HG03039 (cell line): Measurements from ENCODE around the gene APOA5.
"Not testable (repeated sequence)": the region's sequence is repeated elsewhere in the genome, so short reads cannot be mapped to it uniquely, and the experiment has no call there.

ENCODE experiments used
- ATAC-seq: cut with Tn5 transposase; IDR thresholded peaks from one replicate; pipeline ENCODE4 v1.9.1; 2021; ENCODE audit warnings: mild to moderate bottlenecking, moderate library complexity; ENCODE audit not compliant: unreplicated experiment

The APOA5 gene

DNA sequence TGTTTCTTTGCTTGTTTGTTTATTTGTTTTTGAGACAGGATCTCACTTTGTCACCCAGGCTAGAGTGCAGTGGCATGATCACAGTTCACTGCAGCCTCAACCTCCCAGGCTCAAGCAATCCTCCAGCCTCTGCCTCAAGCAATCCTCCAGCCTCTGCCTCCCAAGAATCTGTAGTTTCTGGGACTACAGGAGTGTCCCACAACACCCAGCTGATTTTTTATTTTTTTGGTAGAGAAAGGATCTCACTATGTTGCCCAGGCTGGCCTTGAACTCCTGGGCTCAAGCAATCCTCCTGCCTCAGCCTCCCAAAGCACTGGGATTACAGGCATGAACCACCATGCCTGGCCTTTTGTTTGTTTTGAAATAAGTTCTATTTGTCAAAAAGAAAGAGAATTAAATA is 10.0 kb upstream of the APOA5 start:
- not testable (repeated sequence) for ATAC-seq

GRCh38 chr11:116800610-116801009 is 8.9 kb upstream of the APOA5 start:
- no peak for ATAC-seq

GRCh38 chr11:116798368-116798767 is 6.7 kb upstream of the APOA5 start:
- no peak for ATAC-seq

GRCh38 chr11:116797816-116798215 is 6.1 kb upstream of the APOA5 start:
- ATAC-seq, result no peak

- ATAC-seq, result no peak
Measured at GRCh38 chr11:116796548-116796947, 4.9 kb upstream of the APOA5 start.

GRCh38 chr11:116794851-116795250 is 3.2 kb upstream of the APOA5 start:
- ATAC-seq, result no peak

DNA sequence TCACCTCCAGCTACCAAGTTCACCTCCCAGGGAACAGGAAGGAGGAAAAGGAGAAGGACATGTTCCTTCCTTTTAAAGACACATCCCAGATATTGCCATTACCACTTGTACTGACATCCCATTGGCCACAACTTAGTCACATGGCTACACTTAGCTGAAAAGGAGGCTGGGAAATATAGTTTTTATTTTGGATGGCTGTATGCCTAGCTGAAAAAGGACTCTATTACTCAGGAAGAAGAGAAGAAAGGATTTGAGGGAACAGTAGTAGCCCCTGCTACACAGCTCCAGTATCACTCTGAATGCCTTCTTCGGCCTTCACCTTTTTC is 2.1 kb upstream of the APOA5 start:
- ATAC-seq, result no peak

- no peak for ATAC-seq
Measured at GRCh38 chr11:116792869-116793771, 1.4 kb upstream of the APOA5 start.

DNA sequence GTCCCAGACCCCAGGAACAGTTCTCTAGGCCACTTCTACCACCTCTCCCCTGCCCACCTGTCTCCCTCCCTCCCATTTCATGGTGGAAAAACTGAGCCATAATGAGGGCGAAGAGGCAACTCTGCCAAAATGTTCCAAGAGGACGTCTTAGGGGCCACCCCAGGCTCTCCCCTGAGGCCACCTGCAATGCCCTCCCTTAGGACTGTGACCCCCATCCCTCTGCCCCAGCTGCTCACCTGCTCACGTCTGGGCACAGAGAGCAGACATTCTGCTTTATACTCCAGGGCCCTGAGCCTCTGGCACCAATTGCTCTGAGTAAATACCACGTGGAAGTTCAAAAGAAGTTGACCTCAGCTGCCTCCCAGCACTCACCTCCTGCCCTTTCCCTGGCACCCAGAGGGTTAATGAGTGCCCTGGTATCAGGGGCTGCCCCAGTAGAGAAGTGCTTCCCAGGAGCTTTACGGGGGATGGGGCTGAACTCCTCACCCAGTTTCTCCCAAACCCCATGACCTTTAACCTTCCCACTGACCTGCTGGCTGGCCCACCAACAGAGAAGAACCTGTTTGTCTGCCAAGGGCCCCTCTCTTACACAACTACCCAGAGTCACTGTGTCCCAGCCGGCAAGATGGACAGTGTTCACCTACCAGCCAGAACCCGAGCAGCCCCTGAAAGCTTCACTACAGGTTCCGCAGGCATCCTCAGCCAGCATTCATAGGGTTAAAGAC is 627 bp upstream of the APOA5 start:
- ATAC-seq, result no peak

DNA sequence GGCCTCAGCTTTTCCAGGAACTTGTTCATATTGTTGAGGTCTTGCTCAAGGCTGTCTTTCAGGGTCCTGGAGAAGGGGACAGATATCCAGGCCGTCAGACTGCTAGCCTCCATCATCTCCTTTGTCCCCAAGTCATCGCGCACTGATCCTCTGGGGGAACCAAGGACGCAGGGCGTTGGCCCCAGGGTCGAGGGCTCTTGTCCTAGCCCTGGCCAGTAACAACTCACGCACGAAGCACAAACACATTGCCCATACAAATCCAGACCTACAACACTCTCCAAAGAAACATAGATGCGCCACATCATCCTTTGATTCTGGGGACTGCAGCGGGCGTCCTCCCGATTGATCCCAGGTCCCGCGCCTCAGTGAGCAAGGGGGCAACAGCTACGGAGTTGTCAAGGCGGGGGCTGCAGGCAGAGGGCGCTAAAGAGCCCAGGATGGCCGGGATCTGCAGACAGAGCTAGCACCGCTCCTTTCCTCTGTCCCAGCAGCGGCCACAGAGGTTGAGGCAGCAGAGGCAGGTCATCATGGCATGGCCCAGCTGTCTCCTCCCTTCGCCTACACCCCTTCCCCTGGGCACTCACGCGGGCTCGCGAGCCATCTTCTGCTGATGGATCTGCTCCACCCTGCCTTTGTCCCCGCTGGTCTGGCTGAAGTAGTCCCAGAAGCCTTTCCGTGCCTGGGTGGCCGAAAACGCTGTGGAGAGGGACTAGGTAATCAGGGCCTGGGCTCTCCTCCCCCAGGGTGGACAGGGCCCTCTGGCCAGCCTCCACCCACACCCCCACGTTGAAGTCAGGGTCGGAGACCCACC is 472 bp downstream of the APOA5 start:
- no peak for ATAC-seq

- no peak for ATAC-seq
Measured at GRCh38 chr11:116790167-116791001, 1.3 kb downstream of the APOA5 start.

GRCh38 chr11:116788975-116789374 is 2.7 kb downstream of the APOA5 start:
- no peak for ATAC-seq

- ATAC-seq, result no peak
Measured at GRCh38 chr11:116788534-116788933, 3.1 kb downstream of the APOA5 start.

DNA sequence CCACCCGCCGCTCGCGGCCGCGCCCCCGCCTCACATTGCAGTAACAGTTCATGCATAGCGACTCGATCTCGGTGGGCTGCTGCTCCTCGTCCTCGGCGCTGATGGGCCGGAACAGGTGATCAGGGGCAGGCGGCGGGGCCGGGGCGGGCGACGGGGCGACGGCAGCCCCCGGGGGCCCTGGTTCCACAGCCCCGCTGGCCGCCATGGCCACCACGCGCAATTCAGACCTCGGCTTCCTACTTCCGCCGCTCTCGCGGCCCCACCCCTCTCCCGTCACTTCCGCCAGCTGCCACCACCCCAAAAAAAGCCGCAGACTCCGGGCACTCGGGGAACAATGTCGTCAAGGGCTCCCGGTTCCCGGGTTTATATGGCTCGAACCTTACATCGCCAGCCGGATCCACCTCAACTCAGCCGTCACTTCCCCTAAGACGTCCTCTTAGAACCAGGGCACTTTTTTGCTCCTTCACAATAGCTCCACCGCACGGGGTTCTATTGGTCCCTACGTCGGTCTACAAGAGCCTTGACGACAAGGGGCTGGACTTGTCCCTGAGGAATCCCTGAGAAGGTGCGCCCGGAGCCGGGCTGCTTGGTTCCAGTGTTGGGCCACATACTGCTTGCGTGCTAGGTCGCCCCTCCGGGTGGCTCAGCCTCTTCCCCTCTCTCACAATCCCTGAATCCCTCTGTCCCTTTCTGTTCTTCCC is 3.7 kb downstream of the APOA5 start, which contains the start of gene ZPR1:
ZPR1 (minus strand) TSS at position 238 of the 701 bp plus-strand sequence; CDS start at position 205, 33 bp downstream.
- peak; percentile 74 for ATAC-seq

- ATAC-seq, result no peak
Measured at GRCh38 chr11:116787436-116787785, 4.3 kb downstream of the APOA5 start.

DNA sequence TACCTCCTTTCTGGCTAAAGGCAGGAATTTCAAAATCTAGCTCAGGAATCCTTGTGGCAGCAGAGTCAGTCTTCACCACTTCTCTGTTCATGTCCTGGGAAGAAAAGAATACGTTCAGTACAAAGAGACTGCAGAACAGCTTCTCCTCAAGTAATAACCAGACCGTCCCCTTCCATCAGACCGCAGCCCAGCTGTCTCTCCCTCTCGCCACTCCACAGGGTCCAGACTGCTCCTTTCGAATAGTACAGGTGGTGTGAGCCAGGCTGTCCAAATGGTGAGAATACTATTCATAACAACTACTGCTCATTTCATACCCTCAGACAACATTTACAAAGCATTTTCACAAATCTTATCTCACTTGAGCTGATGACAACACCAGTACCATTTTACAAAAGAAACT is 4.7 kb downstream of the APOA5 start:
- ATAC-seq, result no peak

DNA sequence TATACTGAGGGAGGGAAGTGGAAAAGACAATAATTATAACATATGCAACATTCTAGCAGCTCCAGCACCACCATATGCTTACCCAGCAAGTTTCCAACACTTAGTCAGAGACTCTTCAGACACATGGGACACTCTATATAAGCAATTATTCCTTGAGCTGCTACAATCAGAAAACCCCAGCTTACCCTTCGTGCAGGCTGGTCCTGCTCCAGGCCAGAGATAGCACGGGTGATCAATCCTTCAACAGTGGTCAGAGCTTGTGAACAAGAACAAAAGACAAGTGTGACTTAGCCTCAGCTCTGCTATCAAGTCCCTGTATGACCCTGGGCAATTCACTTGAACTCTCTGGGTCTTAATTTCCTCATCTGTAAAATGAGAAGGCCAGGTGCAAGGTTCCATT is 5.4 kb downstream of the APOA5 start:
- no peak for ATAC-seq

GRCh38 chr11:116782728-116783127 is 9.0 kb downstream of the APOA5 start:
- no peak for ATAC-seq

DNA sequence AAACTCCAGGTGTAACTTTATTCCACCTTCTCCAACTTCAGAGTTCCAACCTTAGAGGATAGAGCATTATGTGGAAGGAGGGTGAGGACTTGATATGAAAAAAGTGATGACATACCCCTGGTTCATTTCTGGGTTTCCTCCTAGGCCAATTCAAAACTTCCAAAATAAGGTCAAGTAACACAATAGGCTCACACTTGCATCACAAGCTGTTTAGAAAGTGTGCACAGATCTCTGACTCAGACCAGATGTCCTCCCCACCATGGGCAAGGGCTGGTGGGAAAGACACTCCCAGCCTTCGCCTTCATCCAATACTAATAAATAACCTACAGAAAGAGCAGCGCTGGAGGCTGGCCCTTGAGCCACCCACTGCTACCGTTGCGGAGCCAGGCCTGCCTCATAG is 13.1 kb downstream of the APOA5 start:
- no peak for ATAC-seq

DNA sequence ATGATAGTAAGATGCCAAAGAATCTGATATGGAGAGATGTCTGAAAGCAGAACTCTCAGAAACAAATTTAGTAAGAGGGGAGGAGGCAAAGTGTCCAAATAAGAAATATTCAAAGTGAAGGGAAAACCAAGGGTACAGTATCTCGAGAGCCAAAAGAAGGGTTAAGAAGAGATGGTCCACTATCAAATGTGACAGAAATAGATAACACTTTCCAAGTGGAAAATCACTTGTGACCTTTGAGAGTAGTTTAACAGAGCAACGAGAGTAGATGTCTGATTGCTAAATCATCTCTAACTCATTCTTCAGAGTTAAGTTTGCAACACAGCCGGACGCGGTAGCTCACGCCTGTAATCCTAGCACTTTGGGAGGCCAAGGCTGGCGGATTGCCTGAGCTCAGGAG is 14.6 kb downstream of the APOA5 start:
- ATAC-seq, result no peak
